ENCODE measurements around the gene SLC46A3.
"Not testable (repeated sequence)": the region's sequence is repeated elsewhere in the genome, so short reads cannot be mapped to it uniquely, and the experiment has no call there.

The SLC46A3 gene, protein sequence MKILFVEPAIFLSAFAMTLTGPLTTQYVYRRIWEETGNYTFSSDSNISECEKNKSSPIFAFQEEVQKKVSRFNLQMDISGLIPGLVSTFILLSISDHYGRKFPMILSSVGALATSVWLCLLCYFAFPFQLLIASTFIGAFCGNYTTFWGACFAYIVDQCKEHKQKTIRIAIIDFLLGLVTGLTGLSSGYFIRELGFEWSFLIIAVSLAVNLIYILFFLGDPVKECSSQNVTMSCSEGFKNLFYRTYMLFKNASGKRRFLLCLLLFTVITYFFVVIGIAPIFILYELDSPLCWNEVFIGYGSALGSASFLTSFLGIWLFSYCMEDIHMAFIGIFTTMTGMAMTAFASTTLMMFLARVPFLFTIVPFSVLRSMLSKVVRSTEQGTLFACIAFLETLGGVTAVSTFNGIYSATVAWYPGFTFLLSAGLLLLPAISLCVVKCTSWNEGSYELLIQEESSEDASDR

DNA sequence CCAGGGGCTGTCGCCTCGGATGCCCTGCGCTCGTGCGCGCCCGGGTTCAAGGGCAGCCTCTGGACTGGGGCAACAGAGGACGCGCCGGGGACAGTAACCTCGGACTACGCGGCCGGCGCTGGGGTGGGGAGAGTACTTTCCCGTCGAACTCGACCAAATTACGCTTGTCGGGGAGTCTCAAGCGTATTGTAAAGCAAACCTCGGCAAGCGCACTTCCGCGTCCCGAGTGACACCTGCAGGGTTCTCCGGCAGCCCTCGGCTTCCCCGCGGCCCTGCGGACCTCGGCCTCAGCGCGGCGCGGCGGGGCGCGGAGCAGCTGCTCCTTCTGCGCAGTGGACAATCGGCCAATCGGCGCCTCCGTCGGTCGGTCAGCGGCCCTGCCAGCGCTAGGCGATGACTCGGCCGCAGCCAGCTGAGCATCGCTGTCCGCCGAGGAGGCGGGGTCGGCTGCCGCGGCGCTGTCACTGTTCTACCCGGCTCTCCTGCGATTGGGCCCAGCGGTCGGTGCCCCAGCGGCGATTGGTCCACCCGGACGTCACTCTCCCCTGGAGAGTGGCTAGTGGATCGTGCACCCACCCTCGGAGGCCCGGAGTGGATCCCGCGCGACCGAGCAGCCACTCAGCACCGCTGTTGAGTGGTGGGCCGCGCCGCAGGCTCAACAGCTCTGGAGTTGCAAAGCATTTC, at the start of gene SLC46A3:
Gene SLC46A3 (minus strand): TSS at position 428 of the 684 bp plus-strand sequence. CDS start 972 bp downstream, outside the sequence.
- DNase-seq (ENCODE audit: low spot score): peak; percentile 98

- no peak for DNase-seq (ENCODE audit: low spot score)
Measured at GRCh38 chr13:28763887-28764286, 45.1 kb upstream of the SLC46A3 start.

DNA sequence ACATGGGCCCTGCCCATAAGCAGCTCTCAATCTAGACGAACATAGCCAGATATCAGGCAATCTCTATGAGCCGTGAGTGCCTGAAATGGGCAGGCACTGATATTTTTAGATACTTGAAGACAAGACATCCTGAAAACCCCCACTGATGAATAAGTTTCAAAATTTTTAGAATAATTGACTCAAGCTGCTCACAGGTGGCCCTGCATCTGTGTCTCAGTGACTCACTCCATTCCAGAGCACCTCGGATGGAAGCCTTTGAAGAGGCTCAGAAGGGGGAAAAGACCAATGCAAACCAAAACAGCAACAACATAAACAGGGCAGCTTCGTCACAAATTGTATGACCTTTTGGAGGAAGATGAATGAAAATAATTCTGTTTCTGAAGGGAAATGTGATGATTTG, 42.8 kb upstream of the SLC46A3 start:
- DNase-seq (ENCODE audit: low spot score): no peak

DNA sequence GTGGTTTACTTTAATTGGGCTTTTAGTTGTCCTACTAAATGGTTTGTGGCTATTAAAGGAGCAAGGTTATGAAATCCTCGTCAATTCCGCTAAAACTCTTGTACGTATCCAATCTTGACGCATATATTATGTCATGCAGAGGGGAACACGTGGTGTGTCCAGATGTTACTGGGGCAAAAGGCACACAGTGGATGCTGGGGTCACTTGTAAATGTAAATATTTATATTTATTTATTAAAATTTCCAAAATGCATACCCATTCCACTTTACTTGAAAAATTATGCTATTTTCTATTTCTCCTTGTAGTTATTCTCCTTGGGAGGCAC, 36.7 kb upstream of the SLC46A3 start:
- no peak for DNase-seq (ENCODE audit: low spot score)

GRCh38 chr13:28754698-28755545, 36.2 kb upstream of the SLC46A3 start:
- peak; percentile 47 for DNase-seq (ENCODE audit: low spot score)

DNA sequence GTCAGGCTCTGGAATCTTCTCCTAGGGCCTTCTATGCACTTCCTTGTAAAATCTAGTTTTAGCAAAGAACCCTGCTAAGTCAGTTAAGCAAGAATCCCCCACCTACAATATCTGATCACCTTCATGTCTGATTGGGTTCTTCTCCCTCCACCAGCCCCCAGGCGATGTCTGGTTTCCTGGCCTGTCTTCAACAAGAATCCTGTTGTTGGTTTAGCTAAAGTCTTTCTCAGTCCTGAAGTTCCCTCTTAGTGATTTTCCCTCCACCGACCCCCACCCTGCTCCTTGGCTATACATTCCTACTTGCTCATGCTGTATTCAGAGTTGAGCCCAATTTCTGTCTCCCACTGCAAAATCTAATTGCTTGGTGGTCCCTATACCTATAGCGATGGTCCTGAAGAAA, 35.2 kb upstream of the SLC46A3 start:
- no peak for DNase-seq (ENCODE audit: low spot score)

DNA sequence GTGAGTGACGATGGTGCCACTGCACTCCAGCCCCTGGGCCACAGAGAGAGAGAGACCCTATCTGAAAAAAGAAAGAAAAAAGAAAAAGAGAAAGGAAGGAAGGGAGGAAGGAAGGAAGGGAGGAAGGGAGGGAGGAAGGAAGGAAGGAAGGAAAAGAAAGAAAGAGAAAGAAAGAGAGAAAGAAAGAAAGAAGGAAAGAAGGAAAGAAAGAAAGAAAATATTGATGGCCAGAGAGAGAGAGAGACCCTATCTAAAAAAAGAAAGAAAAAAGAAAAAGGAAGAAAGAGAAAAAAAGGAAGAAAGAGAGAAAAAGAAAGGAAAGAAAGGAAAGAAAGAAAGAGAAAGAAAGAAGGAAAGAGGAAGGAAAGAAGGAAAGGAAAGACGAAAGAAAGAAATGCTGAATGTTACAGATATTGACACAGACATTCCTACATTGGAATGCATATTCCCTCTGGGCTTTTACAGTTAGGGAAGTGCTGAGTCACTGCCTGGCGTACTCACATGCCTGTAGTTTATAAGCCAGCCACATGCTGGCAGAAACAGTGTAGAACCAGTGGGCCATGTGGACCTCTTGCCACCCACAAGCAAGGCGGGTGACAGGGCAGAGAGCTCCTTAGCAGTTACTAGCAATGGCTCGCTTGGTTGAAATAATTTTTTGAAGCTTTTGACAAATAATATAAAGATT, 34.6 kb upstream of the SLC46A3 start:
- DNase-seq (ENCODE audit: low spot score): peak; percentile 80

DNA sequence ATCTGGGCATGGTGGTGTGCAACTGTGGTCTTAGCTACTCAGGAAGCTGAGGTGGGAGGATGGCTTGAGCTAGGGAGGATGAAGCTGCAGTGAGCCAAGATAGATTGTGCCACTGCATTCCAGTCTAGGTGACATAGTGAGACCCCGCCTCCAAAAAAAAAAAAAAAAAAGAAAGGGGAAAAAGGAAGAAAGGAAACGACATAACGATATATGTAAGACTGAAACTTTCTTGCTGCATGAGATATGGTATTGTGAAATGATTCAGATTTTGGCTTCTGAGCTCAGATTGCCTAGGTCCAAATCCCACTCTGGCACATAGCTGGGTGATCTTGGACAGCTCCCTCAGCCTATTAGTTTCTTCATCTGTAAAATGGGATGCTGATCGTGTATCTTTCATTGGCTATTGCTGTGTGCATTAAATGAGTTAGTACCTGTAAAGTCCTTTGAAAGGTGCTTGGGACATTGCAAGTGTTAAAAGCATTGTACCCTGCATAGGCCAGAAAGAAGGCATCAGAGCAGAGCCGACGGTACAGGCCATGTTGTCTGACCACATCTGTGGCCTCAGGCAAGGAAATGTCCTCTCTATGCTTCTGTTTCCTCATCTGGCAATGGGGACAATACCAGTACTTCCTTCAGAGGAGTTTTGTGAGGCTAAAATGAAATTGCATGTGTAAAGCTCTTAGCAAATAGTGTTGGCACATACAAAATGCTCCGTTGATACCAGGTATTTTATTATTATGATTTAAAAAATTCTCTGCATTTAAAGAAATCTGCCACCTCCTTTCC, 32.6 kb upstream of the SLC46A3 start:
- no peak for DNase-seq (ENCODE audit: low spot score)

DNA sequence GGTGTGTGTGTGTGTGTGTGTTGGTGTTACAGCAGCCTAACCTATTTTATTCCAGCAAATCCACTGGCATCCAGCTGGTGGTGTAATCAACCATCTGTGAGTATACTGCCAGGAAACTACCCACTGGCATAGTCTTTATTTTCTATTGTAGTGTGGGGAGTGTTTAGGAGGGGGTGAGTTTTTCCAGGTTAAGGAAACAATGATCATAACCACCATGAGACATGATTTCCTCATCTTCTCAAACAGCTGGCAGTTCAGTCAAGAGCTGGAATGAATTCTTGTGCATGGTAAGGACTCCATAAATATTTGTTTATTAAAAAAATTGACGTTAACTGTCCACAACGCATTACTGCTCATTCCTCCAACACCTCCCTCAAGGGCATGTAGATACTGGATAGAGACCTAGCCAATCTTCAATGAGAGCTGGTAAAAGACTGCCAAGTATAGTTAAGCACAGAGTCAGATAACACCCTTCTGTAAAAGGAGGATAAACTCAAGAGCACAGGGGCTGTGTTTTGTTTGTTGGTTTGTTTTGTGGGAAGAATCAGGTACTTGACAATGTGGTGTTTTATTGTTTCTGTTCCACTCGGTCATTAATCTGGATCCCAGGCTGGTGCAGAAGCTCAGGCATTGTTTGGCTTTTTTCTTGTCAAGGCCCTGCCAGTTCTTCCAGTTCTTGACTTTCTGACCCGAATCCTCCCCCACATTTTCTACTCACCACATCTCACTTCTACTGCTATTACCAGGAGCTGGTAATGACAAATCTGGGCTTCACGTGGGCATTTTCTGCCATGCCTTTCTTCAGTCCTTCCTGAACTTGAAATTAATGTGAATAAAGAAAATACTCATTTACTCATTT, 31.6 kb upstream of the SLC46A3 start:
- no peak for DNase-seq (ENCODE audit: low spot score)

- no peak for DNase-seq (ENCODE audit: low spot score)
Measured at GRCh38 chr13:28747851-28748250, 29.1 kb upstream of the SLC46A3 start.

DNA sequence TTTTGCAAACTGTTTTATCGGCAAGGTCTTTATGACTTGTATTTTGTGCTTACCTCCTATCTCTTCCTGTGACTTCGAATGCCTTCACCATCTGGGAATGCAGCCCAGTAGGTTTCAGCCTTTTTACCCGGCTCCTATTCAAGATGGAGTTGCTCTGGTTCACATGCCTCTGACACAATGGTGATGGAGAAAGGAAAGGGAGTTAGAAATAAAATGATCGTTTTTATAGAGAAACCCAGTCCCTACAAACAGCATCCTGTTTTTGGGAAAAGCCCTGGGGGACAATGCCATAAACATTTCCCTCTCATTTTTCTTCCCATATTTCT, 27.5 kb upstream of the SLC46A3 start:
- DNase-seq (ENCODE audit: low spot score): no peak

DNA sequence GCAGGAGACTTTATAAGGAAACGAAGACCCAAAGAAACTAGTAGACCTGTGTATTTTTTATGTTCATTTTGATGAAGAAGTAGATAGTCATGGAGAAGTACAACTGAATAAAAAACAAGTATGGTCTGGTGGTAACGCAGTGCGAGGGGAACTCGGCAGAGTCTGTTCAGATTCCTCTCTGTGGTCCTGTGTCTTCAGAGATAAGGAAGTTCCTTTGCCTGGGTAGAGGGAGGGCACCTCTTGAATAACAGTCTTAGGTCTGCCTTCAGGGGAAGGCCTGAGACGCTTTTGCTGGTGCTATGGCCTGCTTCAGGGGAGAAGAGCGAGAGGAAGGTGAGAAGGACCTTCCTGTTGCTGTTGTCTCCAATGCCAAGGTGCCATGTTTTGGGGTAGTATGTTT, 25.9 kb upstream of the SLC46A3 start:
- no peak for DNase-seq (ENCODE audit: low spot score)

DNA sequence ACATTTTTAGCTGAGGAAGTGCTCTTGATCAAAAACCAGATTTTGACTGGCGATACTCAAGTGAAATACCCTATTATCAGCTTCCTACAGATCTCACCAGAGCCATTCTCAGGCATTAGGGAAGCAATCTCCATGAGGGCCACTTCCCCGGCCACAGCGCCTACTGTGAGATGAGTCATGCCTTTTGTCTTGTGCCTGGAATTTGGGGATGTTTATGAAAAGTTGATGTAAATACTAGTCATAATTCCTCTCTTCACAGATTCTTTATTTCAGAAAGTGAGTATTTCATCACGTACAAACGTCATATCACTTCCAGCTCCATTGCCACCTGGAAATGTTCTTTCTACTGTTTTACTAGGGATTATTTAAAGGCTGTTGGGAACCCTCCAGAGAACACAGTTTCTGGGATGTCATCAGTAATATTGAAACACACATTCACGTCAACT, 25.3 kb upstream of the SLC46A3 start:
- peak; percentile 46 for DNase-seq (ENCODE audit: low spot score)

GRCh38 chr13:28743499-28744083, 24.8 kb upstream of the SLC46A3 start:
- no peak for DNase-seq (ENCODE audit: low spot score)

- DNase-seq (ENCODE audit: low spot score): no peak
Measured at GRCh38 chr13:28743020-28743419, 24.2 kb upstream of the SLC46A3 start.

- not testable (repeated sequence) for DNase-seq (ENCODE audit: low spot score)
Measured at GRCh38 chr13:28742445-28742844, 23.7 kb upstream of the SLC46A3 start.

DNA sequence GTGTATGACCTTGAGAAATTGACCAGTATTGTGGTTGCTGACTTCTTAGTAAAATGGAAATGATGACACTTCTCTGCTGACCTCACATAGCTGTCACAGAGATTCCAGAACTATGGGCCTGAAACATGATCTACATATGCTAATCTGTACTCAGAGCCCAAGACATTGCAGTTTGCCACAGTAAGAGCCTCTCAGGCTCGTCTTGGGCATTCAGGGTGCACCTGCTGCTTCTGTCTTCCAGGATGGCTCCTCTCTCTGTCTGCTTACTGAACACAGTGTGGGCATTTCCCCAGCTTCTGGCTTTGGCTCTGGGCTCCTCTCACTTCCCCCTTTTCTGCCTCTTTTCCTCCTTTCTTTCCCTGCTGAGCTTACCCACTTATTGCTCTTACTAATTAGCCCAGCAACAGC, 22.3 kb upstream of the SLC46A3 start:
- no peak for DNase-seq (ENCODE audit: low spot score)

GRCh38 chr13:28739376-28739775, 20.6 kb upstream of the SLC46A3 start:
- DNase-seq (ENCODE audit: low spot score): no peak

DNA sequence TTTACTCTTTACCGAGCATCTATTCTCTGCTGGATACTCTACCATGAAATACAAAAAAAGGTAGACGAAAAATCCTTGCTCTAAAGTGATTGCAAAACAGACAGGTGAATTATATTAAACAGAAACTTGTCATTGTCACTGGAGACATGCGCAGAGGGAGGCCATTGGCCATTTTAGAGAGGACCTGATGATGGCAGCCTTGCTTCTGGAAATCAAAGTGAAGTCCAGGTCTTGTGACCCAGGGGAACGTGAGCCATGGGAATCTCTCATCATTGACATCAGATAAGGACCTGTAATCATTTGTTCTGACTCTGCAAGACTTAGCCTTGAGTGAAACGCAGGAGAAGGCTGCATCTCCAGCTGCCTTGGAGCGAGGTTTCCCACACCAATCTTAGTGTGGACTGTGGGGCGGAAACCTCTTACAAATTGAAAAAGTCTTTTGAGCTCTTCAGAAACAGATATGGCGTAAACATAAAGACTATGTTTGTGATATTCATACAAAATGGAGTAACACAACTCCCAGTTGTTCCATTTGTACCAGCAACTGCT, 16.8 kb upstream of the SLC46A3 start:
- DNase-seq (ENCODE audit: low spot score): no peak

DNA sequence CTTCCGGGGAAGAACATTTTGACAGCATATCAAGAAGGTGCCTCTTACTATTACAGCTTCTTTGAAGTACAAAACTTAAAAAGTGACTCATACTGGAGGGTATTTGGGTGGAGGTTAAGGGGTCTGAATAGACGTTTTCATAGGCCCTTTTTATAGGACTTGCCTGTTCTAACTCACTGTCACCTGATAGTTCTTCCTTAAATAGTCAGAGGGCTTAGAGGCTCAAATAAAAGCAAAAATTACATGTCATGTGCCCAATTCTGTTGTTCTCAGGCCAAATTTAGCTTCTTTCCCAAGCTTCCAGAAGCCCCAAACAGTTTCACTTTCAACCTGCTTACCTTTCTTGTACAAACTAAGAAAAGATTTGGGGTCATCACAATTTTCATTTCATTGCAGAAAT, 16.1 kb upstream of the SLC46A3 start:
- DNase-seq (ENCODE audit: low spot score): no peak
